Gastrocnemius medialis (tissue), 4 donors: Measurements from ENCODE around the gene EFNA1. TPM values are rescaled to one million over a fixed set of nuclear protein-coding genes. Genes with fewer than 3 reads are reported as not detected.
"Not testable (repeated sequence)": the region's sequence is repeated elsewhere in the genome, so short reads cannot be mapped to it uniquely, and the experiment has no call there.

Experiments
- ATAC-seq, 2 donors: fragments of 150-250 bp; one replicate each; pipeline ENCODE4 v1.9.1; 2016
- DNase-seq, 2 donors: peaks; one replicate each; pipeline ENCODE4 v3.0.0-alpha.2; 2019
- H3K27ac ChIP-seq, 4 donors: fragments of 200-600 bp; sonication (generic); 1 replicate in 1 of 4; 2 replicates in 3 of 4; pipeline ENCODE4 v1.5.1; 2016 to 2018; ENCODE audit warnings: mild to moderate bottlenecking in 2 of 4, moderate library complexity in 1 of 4
- H3K27me3 ChIP-seq, 3 donors: fragments of 200-600 bp; sonication (generic) in 2 of 3; 1 replicate in 1 of 3; 2 replicates in 2 of 3; pipeline versions ENCODE4 v1.5.1 to v1.6.0; 2016 to 2019; ENCODE audit warnings: mild to moderate bottlenecking in 1 of 3, moderate library complexity in 1 of 3
- H3K36me3 ChIP-seq, 2 donors: fragments of 200-600 bp; sonication (generic) in 1 of 2; one replicate each; pipeline ENCODE4 v1.5.1; 2017 to 2018
- H3K4me1 ChIP-seq, 2 donors: fragments of 200-600 bp; sonication (generic) in 1 of 2; one replicate each; pipeline ENCODE4 v1.5.1; 2016 to 2017; ENCODE audit warnings: mild to moderate bottlenecking in 2 of 2
- H3K4me3 ChIP-seq, 4 donors: fragments of 200-600 bp; sonication (generic) in 3 of 4; 1 replicate in 1 of 4; 2 replicates in 3 of 4; pipeline ENCODE4 v1.5.1; 2016 to 2019; ENCODE audit warnings: mild to moderate bottlenecking in 2 of 4
- H3K9me3 ChIP-seq, 3 donors: fragments of 200-600 bp; sonication (generic) in 2 of 3; 1 replicate in 1 of 3; 2 replicates in 2 of 3; pipeline ENCODE4 v1.5.1; 2016 to 2019
- POLR2A ChIP-seq, 2 donors: fragments of 450-650 bp; IDR thresholded peaks; one replicate each; pipeline ENCODE4 v1.6.1; 2017; ENCODE audit warnings: antibody characterized with exemption in 2 of 2, mild to moderate bottlenecking in 2 of 2, moderate library complexity in 2 of 2
- in situ Hi-C, 4 donors: fragments of 200-750 bp; cut with MboI; loops; one replicate each; pipeline versions ENCODE4 v1.15.0 to v1.8.0; 2017; ENCODE audit warnings: low sequenced_read_pairs in 4 of 4
- intact Hi-C: fragments of 100-400 bp; cut with DNase I; formaldehyde crosslinking; loops from one replicate; pipeline ENCODE4 v1.15.1; 2023; ENCODE audit warnings: low total_unique reads
- total RNA-seq, 4 donors: library from RNA; depleted of rRNA; stranded (reverse); fragments of >200 nt; gene quantifications; one replicate each; pipeline versions ENCODE4 v1.1.0 to v1.2.3, GENCODE V29; 2016
- TF ChIP-seq, protein P1 (sequence below), 5 experiments: fragments of 450-650 bp in 3 of 5; fragments of 200-600 bp in 2 of 5; sonication (generic) in 2 of 5; IDR thresholded peaks in 4 of 5; conservative IDR thresholded peaks in 1 of 5; 1 replicate in 4 of 5; 2 replicates in 1 of 5; pipeline ENCODE4 v1.5.1; 2016 to 2019; ENCODE audit warnings: antibody characterized with exemption in 5 of 5, mild to moderate bottlenecking in 3 of 5, moderate library complexity in 3 of 5

Gene EFNA1
- total RNA-seq, 4 donors from 2014 or later, result 12.6 to 35.1 (median 14.4) TPM

DNA sequence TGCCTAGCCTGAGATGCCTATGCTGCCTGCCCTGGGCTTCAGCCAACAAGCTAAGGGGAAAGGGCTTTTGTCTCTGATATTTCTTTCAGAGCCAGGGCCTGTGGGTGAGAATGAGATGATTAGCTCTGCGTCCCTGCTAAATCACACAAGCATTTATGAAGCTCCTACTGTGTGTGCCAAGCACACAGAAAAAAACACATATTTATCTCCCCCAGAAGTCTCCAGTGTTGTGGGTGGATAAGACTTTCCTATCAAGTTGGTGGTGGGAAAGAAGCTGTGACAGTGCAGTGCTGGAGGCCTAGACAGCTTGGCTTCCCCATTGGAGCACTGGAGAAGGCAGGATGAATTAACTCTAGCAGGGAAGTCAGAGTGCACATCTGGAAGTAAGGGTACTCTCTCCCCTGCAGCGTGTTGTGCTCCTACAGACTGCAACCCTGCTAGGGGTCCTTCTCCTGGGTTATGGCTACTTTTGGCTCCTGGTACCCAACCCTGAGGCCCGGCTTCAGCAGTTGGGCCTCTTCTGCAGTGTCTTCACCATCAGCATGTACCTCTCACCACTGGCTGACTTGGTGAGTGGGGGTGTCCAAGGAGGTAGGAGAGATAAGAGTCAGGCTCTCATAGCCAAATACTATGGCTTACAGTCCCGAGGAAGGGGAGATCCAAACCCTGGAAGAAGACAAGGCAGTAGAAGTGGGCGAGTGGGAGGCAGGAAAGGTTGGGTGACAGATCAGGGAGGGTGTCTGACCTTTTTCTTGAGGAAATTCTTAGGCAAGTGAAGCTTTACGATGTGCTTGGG is 9.7 kb downstream of the EFNA1 start:
- Histone ChIP-seq H3K9me3 (no peaks in the 10 kb centered on the region), H3K27ac (peak overlapping the region; percentile 96 to 100 (median 98)), H3K36me3 (peaks cover 0 to 5% of the 10 kb centered on the region in 2 donors), H3K4me1 (peaks cover 40 to 44% of the 10 kb centered on the region in 2 donors), H3K4me3 (peak overlapping the region in 3 of 4 donors; percentile 82 to 88 (median 86)), H3K27me3 (no peaks in the 10 kb centered on the region)
- intact Hi-C loops (loop anchor here (5.0 to 10.0 kb wide), 3 partner anchors 135 to 733 kb away; partner anchors contain the start of genes IL6R, UBE2Q1 and ZBTB7B), in situ Hi-C loops (no loop called here)
- ATAC-seq, result no peak
- no peak for TF ChIP-seq POLR2A (IDR thresholded peaks at IDR 0.05)
- DNase-seq, result no peak

DNA sequence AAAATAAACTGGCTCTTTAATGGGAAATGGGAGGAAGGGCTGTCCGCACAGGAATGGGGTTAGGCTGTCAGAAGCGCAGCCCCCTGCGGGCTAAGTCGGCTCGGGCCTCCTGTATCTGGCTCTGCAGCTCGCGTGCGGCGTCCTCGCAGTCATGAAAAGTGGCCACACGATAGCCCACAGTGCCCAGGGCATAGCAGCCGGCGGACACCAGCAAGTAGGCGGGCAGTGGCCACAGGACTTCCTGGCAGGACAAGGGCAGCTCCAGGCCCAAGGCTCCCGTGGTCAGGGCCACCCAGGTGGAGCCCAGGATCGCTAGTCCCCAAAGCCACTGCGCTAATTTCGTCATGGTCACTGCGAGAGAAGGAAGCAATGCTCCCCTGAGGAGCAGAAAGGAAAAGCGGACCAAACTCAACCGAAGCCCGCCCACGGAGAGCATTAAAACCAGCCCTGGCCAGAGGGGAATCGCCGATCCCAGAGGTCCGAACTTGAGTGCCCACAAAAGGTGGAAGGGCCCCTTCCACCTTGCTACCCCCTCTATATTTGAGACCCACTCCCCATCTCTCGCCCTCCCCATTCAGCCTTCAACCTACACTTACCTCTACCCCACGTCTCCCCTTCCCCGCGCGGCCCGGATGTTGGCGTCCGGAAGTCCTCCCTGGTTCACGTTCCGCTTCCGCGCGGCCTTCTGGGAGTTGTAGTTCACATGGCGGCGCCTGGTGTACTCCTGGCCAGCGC is 12.4 kb downstream of the EFNA1 start, which contains the start of gene DPM3:
Gene DPM3 (minus strand): TSS at position 637 of the 735 bp plus-strand sequence. CDS start 291 bp downstream, at position 346.
- Histone ChIP-seq H3K9me3 (no peaks in the 10 kb centered on the region), H3K27ac (peak within 1 kb of the TSS; percentile 84 to 95 (median 92)), H3K4me1 (peaks cover 25 to 29% of the 10 kb centered on the region in 2 donors), H3K27me3 (no peaks in the 10 kb centered on the region), H3K36me3 (no peaks in the 10 kb centered on the region), H3K4me3 (peak within 1 kb of the TSS; percentile 86 to 96 (median 92))
- ATAC-seq, result peak; percentile 74 to 82
- peak; percentile 84 to 86 for DNase-seq
- intact Hi-C loops (loop anchor here (2.0 to 10.0 kb wide), 4 partner anchors 49 to 735 kb away; partner anchors contain the start of genes IL6R, UBE2Q1 and ZBTB7B), in situ Hi-C loops (no loop called here)
- TF ChIP-seq, protein P1, sequence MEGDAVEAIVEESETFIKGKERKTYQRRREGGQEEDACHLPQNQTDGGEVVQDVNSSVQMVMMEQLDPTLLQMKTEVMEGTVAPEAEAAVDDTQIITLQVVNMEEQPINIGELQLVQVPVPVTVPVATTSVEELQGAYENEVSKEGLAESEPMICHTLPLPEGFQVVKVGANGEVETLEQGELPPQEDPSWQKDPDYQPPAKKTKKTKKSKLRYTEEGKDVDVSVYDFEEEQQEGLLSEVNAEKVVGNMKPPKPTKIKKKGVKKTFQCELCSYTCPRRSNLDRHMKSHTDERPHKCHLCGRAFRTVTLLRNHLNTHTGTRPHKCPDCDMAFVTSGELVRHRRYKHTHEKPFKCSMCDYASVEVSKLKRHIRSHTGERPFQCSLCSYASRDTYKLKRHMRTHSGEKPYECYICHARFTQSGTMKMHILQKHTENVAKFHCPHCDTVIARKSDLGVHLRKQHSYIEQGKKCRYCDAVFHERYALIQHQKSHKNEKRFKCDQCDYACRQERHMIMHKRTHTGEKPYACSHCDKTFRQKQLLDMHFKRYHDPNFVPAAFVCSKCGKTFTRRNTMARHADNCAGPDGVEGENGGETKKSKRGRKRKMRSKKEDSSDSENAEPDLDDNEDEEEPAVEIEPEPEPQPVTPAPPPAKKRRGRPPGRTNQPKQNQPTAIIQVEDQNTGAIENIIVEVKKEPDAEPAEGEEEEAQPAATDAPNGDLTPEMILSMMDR (IDR thresholded peaks at IDR 0.05 in 4 of 5, conservative IDR thresholded peaks at IDR 0.05 in 1 of 5), result no peak
- TF ChIP-seq POLR2A (IDR thresholded peaks at IDR 0.05), result peak; percentile 59 to 67

DNA sequence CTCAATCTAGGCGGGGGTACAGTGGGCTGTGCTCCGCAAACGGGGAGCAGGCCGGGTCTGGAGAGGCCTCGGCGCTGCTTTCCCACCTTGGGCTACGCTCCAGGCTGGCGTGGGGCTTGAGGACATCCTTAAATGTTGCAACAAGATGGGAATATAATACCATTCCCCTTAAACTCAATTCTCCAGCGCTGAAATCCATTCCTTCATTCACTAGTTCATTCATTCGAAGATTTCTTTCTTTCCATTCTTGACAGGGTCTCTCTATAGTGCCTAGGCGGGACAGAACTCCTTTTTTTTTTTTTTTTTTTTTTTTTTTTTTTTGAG is 12.9 kb downstream of the EFNA1 start:
- TF ChIP-seq, protein P1 (IDR thresholded peaks at IDR 0.05 in 4 of 5, conservative IDR thresholded peaks at IDR 0.05 in 1 of 5), result no peak
- no peak for TF ChIP-seq POLR2A (IDR thresholded peaks at IDR 0.05)
- Histone ChIP-seq H3K27ac (peak overlapping the region; percentile 84 to 95 (median 92)), H3K4me1 (peaks cover 21 to 25% of the 10 kb centered on the region in 2 donors), H3K27me3 (no peaks in the 10 kb centered on the region), H3K9me3 (no peaks in the 10 kb centered on the region), H3K4me3 (peak overlapping the region; percentile 86 to 96 (median 92)), H3K36me3 (no peaks in the 10 kb centered on the region)
- intact Hi-C loops, result loop anchor here (2.0 kb wide), 1 partner anchor 50 kb away; no protein-coding TSS in a partner anchor
- in situ Hi-C loops, result no loop called here
- ATAC-seq, result no peak
- no peak for DNase-seq

DNA sequence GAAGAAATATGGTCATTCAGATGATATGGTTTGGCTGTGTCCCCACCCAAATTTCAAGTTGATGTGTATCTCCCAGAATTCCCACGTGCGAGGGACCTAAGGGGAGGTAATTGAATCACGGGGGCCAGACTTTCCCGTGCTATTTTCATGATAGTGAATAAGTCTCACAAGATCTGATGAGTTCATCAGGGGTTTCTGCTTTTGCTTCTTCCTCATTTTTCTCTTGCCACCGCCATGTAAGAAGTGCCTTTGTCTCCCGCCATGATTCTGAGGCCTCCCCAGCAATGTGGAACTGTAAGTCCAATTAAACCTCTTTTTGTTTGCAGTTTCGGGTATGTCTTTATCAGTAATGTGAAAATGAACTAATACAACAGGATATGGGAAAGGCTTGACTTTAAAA is 14.1 kb downstream of the EFNA1 start:
- H3K4me3 ChIP-seq, result no peak overlapping the region
- H3K27ac ChIP-seq, result no peak overlapping the region
- DNase-seq, result no peak
- peaks cover 19 to 20% of the 10 kb centered on the region in 2 donors for H3K4me1 ChIP-seq
- ATAC-seq, result no peak
- no peak for TF ChIP-seq POLR2A (IDR thresholded peaks at IDR 0.05)
- TF ChIP-seq, protein P1 (IDR thresholded peaks at IDR 0.05 in 4 of 5, conservative IDR thresholded peaks at IDR 0.05 in 1 of 5), result no peak
- in situ Hi-C loops, result no loop called here
- intact Hi-C loops, result loop anchor here (2.0 kb wide), 1 partner anchor 51 kb away; no protein-coding TSS in a partner anchor
- H3K36me3 ChIP-seq, result no peaks in the 10 kb centered on the region
- H3K27me3 ChIP-seq, result no peaks in the 10 kb centered on the region
- H3K9me3 ChIP-seq, result no peaks in the 10 kb centered on the region

DNA sequence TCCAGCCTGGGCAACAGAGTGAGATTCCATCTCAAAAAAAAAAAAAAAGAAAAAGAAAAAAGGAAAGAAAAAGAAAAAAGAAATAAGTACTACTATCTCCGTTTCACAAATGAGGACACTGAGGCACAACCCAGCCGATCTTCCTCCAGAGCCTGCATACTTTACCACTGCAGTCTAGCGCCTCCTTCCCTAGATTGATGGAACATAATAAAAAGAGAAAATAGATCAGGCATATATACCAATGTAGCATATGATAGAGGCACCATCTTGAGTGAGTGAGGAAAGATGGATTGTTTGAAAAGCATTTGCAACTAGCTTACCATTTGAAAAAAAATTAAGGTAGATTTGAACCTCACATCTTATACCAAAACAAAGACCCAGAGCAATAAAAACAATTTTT is 17.8 kb downstream of the EFNA1 start:
- no peaks in the 10 kb centered on the region for H3K9me3 ChIP-seq
- no peak overlapping the region for H3K27ac ChIP-seq
- DNase-seq, result no peak
- no peaks in the 10 kb centered on the region for H3K27me3 ChIP-seq
- intact Hi-C loops (no loop called here), in situ Hi-C loops (no loop called here)
- no peaks in the 10 kb centered on the region for H3K4me1 ChIP-seq
- H3K36me3 ChIP-seq, result no peaks in the 10 kb centered on the region
- H3K4me3 ChIP-seq, result no peak overlapping the region
- ATAC-seq, result no peak
- TF ChIP-seq, protein P1 (IDR thresholded peaks at IDR 0.05 in 4 of 5, conservative IDR thresholded peaks at IDR 0.05 in 1 of 5), result no peak
- TF ChIP-seq POLR2A (IDR thresholded peaks at IDR 0.05), result no peak

DNA sequence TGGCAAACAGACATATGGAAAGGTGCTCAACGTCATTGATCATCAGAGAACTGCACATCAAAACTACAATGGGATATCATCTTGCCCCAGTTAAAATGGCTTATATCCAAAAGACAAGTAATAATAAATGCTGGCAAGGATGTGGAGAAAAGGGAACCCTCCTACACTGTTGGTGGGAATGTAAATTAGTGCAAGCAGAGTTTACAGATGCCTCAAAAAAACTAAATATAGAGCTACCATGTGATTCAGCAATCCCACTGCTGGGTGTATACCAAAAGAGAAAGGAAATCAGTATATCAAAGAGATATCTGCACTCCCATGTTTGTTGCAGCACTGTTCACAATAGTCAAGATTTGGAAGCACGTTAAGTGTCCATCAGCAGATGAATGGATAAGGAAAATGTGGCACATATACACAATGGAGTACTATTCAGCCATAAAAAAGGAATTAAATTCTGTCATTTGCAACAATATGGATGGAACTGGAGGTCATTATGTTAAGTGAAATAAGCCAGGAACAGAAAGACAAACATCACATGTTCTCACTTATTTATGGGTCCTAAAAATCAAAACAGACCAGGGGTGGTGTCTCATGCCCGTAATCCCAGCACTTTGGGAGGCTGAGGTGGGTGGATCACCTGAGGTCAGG is 28.4 kb downstream of the EFNA1 start:
- H3K36me3 ChIP-seq, intact Hi-C loops, H3K27me3 ChIP-seq, H3K9me3 ChIP-seq, H3K4me3 ChIP-seq, in situ Hi-C loops, ATAC-seq, H3K4me1 ChIP-seq, H3K27ac ChIP-seq, DNase-seq: not testable (repeated sequence)
